Dermis lymphatic vessel endothelial cell (primary cell): ENCODE measurements around the gene CCSAP. TPM values are rescaled to one million over a fixed set of nuclear protein-coding genes. Genes with fewer than 3 reads are reported as not detected.

Experiments used
- total RNA-seq: library from RNA; depleted of rRNA; stranded (reverse); fragments of >200 nt; gene quantifications from 2 replicates; pipeline ENCODE4 v1.2.1, GENCODE V29; 2014

CCSAP gene, protein sequence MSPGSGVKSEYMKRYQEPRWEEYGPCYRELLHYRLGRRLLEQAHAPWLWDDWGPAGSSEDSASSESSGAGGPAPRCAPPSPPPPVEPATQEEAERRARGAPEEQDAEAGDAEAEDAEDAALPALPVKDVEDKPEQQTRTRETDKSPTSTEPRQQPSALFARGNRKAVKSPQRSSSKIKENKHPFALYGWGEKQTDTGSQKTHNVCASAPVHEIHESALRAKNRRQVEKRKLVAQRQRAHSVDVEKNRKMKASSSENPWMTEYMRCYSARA
- total RNA-seq = 3.6 and 3.8 TPM in 2 replicates

DNA sequence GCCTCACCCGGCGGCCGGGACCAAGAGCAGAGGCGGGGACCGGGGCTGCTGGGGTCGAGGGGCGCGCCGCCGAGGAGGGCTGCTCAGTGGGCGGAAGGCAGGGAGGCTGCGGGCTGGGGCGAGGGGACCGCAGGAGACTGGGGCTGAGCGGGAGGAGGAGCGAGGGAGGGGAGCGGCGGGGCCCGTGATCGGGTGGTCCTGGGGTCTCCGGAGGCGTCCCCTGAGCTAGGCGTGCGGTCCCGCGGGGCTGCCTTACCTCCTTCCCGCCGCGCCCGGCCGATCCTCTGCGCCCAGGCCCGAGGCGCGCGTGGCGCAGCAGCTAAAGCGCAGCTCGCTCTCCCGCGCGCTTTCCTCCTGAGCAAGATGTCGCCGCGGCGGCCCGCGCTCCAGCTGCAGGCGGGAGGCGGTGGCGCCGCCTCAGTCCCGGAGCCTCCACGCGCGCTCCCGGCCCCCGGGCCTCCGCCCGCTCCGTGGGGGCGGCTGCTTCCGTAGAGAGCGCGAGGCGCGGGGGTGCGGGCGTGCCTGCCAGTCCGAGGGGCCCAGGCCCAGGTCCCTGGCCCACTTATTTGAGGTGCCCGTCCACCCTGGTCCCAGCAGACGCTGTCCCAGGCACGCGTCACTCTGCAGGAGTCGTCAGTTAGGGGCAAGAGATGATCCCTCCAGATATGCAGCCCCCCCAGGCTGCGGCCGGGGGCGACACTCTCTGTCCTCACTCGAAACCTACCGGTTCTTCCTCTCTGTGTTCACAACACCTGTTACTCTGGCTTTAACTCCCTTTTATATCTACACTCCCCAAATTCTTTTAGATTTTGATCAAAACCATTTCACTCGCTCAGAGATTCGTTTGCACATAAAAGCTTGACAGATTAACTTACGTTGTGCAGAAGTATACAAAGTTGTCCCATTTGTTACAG is at the start of gene CCSAP:
Gene CCSAP (minus strand): TSS at position 392 of the 914 bp plus-strand sequence. CDS start 582 bp downstream, outside the sequence.

Other genes with a start within 250 kb of the CCSAP start
- 20.7 and 27.2 TPM in 2 replicates for gene RAB4A, start 71.9 kb downstream of the CCSAP start, total RNA-seq
- gene ACTA1, start 91.0 kb upstream of the CCSAP start, total RNA-seq = not detected in 2 replicates
- gene NUP133, start 165.3 kb upstream of the CCSAP start, total RNA-seq = 26.9 and 40.1 TPM in 2 replicates
- gene ABCB10, start 215.7 kb upstream of the CCSAP start, total RNA-seq = 22.9 and 24.3 TPM in 2 replicates